OCI-LY1 (cell line): ENCODE data around the gene IFT22.

Experiments
- H2AFZ ChIP-seq: fragments of 200-600 bp; sonication (generic), shearing (Covaris generic); 2 replicates; pipeline ENCODE4 v1.6.0; 2014; ENCODE audit warnings: antibody characterized with exemption, mild to moderate bottlenecking, low read length
- H3F3A ChIP-seq: fragments of 200-600 bp; sonication (generic), shearing (Covaris generic); 2 replicates; pipeline ENCODE4 v1.6.0; 2014; ENCODE audit warnings: mild to moderate bottlenecking, antibody characterized with exemption, low read length, moderate library complexity; ENCODE audit not compliant: insufficient read depth
- H3K27ac ChIP-seq: fragments of 200-600 bp; sonication (generic); 2 replicates; pipeline ENCODE4 v1.5.1; 2014; ENCODE audit warnings: low read length, mixed run types, mild to moderate bottlenecking, low read depth; ENCODE audit not compliant: poor library complexity, severe bottlenecking
- H3K27me3 ChIP-seq: fragments of 200-600 bp; sonication (generic); 2 replicates; pipeline ENCODE4 v1.6.0; 2014; ENCODE audit warnings: antibody characterized with exemption, mild to moderate bottlenecking, low read length, moderate library complexity; ENCODE audit not compliant: insufficient read depth
- H3K36me3 ChIP-seq: fragments of 200-600 bp; sonication (generic); 2 replicates; pipeline ENCODE4 v1.6.1; 2014; ENCODE audit warnings: mild to moderate bottlenecking, antibody characterized with exemption, low read length, moderate library complexity, mixed read lengths; ENCODE audit not compliant: insufficient read depth
- H3K4me1 ChIP-seq: fragments of 200-600 bp; sonication (generic); 2 replicates; pipeline ENCODE4 v1.5.1; 2014; ENCODE audit warnings: mild to moderate bottlenecking, low read length, moderate library complexity; ENCODE audit not compliant: insufficient read depth, severe bottlenecking
- H3K4me2 ChIP-seq: fragments of 200-600 bp; sonication (generic), shearing (Covaris generic); 2 replicates; pipeline ENCODE4 v1.6.1; 2014; ENCODE audit warnings: low read length
- H3K4me3 ChIP-seq: fragments of 200-600 bp; sonication (generic); 2 replicates; pipeline ENCODE4 v1.5.1; 2014; ENCODE audit warnings: low read length, low read depth, mild to moderate bottlenecking, mixed read lengths; ENCODE audit not compliant: poor library complexity, severe bottlenecking
- H3K79me2 ChIP-seq: fragments of 200-600 bp; shearing (Covaris generic); 2 replicates; pipeline ENCODE4 v1.6.1; 2016; ENCODE audit warnings: mixed run types, low read length, mixed read lengths; ENCODE audit not compliant: insufficient read depth
- H3K9ac ChIP-seq: fragments of 200-600 bp; sonication (generic), shearing (Covaris generic); 2 replicates; pipeline ENCODE4 v1.6.1; 2014; ENCODE audit warnings: mild to moderate bottlenecking, low read length, mixed read lengths
- H3K9me2 ChIP-seq: fragments of 200-600 bp; sonication (generic), shearing (Covaris generic); 2 replicates; pipeline ENCODE4 v1.6.1; 2014; ENCODE audit warnings: low read depth, mild to moderate bottlenecking, low read length, mixed read lengths
- H3K9me3 ChIP-seq: fragments of 200-600 bp; shearing (Covaris generic); 2 replicates; pipeline ENCODE4 v1.6.1; 2014; ENCODE audit warnings: low read length, mixed read lengths
- H4K20me1 ChIP-seq: fragments of 200-600 bp; sonication (generic), shearing (Covaris generic); 2 replicates; pipeline ENCODE4 v1.6.0; 2016; ENCODE audit warnings: mild to moderate bottlenecking, low read length; ENCODE audit not compliant: insufficient read depth
- EZH2 ChIP-seq: fragments of 200-600 bp; sonication (generic), shearing (Covaris generic); IDR thresholded peaks from 2 replicates; pipeline ENCODE4 v1.8.0; 2017; ENCODE audit warnings: borderline replicate concordance, mixed run types, mild to moderate bottlenecking, antibody characterized with exemption, low read length, moderate library complexity, mixed read lengths
- TF ChIP-seq, protein P1 (sequence below): fragments of 200-600 bp; sonication (generic), shearing (Covaris generic); IDR thresholded peaks from 2 replicates; pipeline ENCODE4 v1.5.1; 2017; ENCODE audit warnings: mild to moderate bottlenecking, antibody characterized with exemption, low read length, moderate library complexity, mixed read lengths

Gene IFT22

GRCh38 chr7:101306307-101306706 lies 15.3 kb downstream of the IFT22 start:
- H3K27me3 ChIP-seq, result peaks cover 9% of the 10 kb centered on the region; the same call in 1 of the 2 replicates
- no peak overlapping the region for H3K4me2 ChIP-seq
- H2AFZ ChIP-seq, result no peak overlapping the region
- no peaks in the 10 kb centered on the region for H3K79me2 ChIP-seq
- H3K4me3 ChIP-seq, result no peak overlapping the region
- H3K4me1 ChIP-seq, result no peaks in the 10 kb centered on the region
- TF ChIP-seq, protein P1, sequence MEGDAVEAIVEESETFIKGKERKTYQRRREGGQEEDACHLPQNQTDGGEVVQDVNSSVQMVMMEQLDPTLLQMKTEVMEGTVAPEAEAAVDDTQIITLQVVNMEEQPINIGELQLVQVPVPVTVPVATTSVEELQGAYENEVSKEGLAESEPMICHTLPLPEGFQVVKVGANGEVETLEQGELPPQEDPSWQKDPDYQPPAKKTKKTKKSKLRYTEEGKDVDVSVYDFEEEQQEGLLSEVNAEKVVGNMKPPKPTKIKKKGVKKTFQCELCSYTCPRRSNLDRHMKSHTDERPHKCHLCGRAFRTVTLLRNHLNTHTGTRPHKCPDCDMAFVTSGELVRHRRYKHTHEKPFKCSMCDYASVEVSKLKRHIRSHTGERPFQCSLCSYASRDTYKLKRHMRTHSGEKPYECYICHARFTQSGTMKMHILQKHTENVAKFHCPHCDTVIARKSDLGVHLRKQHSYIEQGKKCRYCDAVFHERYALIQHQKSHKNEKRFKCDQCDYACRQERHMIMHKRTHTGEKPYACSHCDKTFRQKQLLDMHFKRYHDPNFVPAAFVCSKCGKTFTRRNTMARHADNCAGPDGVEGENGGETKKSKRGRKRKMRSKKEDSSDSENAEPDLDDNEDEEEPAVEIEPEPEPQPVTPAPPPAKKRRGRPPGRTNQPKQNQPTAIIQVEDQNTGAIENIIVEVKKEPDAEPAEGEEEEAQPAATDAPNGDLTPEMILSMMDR, result no peak
- TF ChIP-seq EZH2, result no peak
- no peaks in the 10 kb centered on the region for H4K20me1 ChIP-seq
- H3K9me3 ChIP-seq, result peaks cover 7% of the 10 kb centered on the region
- no peak overlapping the region for H3K9ac ChIP-seq
- H3K27ac ChIP-seq, result no peak overlapping the region
- no peaks in the 10 kb centered on the region for H3K9me2 ChIP-seq
- no peaks in the 10 kb centered on the region; the same call in 1 of the 2 replicates for H3K36me3 ChIP-seq
- H3F3A ChIP-seq, result no peaks in the 10 kb centered on the region

GRCh38 chr7:101303102-101303701 lies 18.4 kb downstream of the IFT22 start:
- H3K4me2 ChIP-seq, result no peak overlapping the region
- peaks cover 5% of the 10 kb centered on the region; the same call in 1 of the 2 replicates for H3K27me3 ChIP-seq
- no peak overlapping the region for H2AFZ ChIP-seq
- no peaks in the 10 kb centered on the region for H3K4me1 ChIP-seq
- H3K9me2 ChIP-seq, result no peaks in the 10 kb centered on the region
- peaks cover 7% of the 10 kb centered on the region; the same call in 1 of the 2 replicates for H3K9me3 ChIP-seq
- H3K36me3 ChIP-seq, result no peaks in the 10 kb centered on the region; the same call in 1 of the 2 replicates
- no peak overlapping the region for H3K27ac ChIP-seq
- H3K9ac ChIP-seq, result no peak overlapping the region
- H3K4me3 ChIP-seq, result no peak overlapping the region
- H4K20me1 ChIP-seq, result no peaks in the 10 kb centered on the region
- no peaks in the 10 kb centered on the region for H3F3A ChIP-seq
- no peaks in the 10 kb centered on the region for H3K79me2 ChIP-seq
- TF ChIP-seq EZH2, result no peak

DNA sequence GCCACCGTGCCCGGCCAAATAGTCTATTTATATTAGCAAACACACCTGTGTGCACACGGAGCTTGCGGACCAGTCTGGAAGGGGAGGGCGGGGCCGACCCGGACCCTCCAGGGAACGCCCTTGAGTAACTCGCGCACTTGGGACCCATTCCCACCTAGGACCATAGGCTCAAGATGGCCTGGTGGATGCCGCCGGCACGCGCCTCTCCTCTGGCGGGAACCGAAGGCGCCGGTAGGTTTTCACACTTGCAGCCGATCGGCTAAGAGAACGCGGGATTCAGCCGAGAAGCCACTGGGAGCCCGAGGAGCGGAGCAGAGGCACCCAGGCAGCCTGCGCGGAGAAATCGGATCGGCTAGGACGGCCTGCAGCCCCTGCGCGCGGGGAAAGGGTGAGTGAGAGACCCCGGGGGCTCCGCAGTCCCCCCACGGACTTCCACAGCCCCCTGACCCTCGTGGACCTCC lies 18.9 kb downstream of the IFT22 start:
- Histone ChIP-seq H4K20me1 (no peaks in the 10 kb centered on the region), H3F3A (no peaks in the 10 kb centered on the region), H3K27me3 (peaks cover 5% of the 10 kb centered on the region; the same call in 1 of the 2 replicates), H3K4me1 (no peaks in the 10 kb centered on the region), H3K9me3 (peaks cover 7% of the 10 kb centered on the region; the same call in 1 of the 2 replicates), H3K4me2 (no peak overlapping the region), H3K9ac (no peak overlapping the region), H3K36me3 (no peaks in the 10 kb centered on the region; the same call in 1 of the 2 replicates), H3K27ac (no peak overlapping the region), H3K9me2 (no peaks in the 10 kb centered on the region), H3K4me3 (no peak overlapping the region), H2AFZ (no peak overlapping the region), H3K79me2 (no peaks in the 10 kb centered on the region)
- no peak for TF ChIP-seq EZH2
- TF ChIP-seq, protein P1, result no peak
